GM21717 (cell line): ENCODE data around the gene FUT8.
"Not testable (repeated sequence)": the region's sequence is repeated elsewhere in the genome, so short reads cannot be mapped to it uniquely, and the experiment has no call there.

Source experiments
- ATAC-seq: cut with Tn5 transposase; IDR thresholded peaks from one replicate; pipeline ENCODE4 v1.9.1; 2021; ENCODE audit warnings: mild to moderate bottlenecking, moderate library complexity; ENCODE audit not compliant: unreplicated experiment

FUT8 gene

DNA sequence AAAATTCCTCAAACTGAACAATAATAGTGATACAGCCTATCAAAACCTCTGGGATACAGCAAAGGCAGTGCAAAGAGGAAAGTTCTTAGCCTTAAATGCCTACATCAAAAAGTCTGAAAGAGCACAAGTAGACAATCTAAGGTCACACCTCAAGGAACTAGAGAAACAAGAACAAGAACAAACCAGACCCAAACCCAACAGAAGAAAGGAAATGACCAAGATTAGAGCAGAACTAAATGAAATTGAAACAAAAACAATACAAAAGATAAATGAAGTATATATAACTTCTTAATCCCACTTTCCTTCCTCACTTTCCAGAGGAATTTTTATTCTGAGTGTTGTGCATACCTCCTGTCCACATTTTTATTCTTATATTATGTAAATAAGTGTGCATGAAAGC, 192.0 kb downstream of the FUT8 start:
- ATAC-seq, result no peak

DNA sequence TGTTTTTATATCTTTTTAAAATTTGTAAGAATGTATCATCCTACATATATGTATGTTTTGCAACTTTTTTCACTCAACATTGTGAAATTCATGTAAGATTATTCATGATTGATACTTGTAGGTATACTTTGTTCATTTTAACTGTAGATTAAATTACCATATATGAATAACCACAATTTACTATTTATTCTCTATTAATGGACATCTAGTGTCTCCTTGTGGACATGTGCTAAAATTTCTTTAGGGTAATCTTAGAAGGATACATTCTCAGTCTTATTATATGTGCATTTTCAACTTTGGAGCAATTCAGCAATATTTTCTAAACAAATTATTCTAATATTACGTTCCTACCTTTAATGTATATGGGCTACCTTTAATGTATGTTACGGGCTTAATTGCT, 192.4 kb downstream of the FUT8 start:
- no peak for ATAC-seq

DNA sequence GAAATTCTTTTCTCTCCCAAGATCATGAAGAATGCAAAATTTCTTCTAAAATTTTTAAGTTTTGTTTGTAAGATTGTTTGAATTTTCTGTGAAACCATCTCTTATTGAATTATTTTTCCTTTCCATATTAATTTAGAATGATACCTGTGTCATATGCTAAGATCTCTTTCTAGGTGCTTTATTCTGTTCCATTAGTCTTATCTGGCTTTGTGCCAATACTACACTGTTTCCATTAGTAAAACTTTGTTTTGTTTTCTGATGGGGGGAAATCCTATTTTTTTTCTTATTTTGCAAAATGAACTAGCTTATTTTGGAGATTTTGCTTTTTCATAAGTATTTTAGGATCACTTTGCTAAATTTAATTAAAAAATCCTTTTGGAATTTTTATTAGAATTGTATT, 193.9 kb downstream of the FUT8 start:
- ATAC-seq, result no peak

DNA sequence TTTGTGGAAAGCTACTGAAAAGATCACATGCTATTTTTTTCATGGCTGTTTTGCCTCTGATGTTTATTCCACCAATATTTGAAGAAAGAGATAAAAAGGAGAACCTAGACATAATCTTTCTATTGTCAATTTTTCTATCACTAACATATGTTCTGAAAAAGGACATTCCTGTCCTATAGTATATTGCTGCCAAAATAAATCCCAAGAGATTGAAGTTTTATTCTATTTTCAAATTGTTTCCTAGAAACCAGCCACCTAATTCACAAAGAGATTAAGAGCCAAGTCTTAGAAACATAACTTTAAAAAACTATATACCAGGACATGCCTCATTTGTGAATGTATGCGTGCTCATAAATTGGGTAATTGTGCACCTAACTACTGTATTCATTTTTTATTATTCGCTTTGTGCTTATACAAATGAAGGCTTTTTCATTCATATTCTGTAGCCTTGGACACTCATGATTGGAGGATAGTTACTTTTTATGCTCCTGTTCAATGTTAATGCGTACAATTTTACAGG, 200.7 kb downstream of the FUT8 start:
- ATAC-seq, result no peak

DNA sequence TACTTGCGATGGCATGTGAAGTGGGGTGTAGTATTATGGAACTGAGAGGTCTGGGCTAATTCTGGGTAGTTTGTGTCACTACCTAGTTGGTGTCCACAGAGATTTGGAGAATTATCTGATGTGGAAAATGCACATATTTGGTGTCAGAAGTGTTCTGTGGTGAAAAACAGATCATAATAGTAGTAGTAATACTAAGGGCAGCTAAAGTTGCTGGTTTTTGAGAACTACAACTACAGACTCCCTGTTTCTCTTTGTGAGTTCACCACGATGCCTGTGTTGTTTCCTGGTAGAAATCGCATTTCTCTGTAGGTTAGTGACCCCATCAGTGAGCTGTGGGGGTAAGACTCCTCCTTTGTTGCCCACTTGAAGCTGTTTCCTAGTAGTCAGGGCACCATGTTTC, 206.5 kb downstream of the FUT8 start:
- no peak for ATAC-seq

DNA sequence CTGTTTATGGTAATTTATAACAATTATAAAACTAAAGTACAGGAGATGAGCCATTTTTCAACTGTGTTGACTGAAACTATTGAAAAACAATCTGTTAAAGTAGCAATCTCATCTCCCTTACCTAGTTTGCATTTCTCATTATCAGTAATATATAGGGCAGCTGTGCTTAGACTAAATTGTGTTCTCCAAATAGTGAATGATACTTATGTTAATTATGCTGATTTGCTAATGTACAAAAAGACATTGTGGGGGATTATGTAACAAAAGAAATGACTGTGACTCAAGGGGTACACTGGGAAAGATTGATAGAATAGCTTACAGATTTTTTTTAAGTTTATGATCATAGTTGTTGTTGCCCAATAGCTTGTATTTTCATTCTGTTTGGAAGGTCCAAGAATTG, 207.7 kb downstream of the FUT8 start:
- no peak for ATAC-seq

DNA sequence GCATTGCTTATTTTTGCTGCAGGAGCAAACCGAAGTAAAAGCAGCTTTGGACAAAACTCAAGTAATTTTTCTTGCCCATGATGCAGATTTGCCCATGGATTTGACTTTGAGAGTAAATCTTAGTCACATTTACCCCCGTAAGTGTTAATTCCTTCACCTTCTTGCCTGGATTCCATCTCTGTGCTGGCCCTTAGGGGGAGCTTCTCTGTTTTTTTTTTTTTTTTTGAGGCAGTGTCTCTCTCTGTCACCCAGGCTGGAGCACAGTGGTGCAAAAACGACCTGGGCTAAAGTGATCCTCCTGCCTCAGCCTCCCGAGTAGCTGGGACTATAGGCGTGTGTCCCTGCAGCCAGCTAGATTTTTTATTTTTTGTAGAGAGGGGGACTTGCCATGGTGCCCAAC, 210.2 kb downstream of the FUT8 start:
- ATAC-seq, result no peak

DNA sequence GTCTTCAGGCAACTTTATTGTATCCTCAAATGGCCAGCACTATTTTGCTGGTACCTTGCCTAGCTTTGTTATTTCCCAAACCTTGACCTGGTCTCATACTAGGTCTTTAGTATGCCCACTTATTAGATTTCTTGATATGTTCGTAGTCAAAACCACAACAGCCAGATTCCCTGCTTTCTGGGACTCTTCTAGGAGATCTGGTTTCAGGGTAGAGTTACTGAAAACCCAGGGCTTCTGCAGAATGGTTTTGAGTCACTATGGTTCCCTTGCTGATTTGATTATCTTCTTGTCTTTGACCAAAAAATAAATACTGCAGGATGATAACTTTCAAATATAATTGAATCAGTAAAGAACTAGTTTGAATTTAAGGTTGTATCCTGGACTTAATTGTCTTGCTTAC, 211.2 kb downstream of the FUT8 start:
- ATAC-seq, result no peak

DNA sequence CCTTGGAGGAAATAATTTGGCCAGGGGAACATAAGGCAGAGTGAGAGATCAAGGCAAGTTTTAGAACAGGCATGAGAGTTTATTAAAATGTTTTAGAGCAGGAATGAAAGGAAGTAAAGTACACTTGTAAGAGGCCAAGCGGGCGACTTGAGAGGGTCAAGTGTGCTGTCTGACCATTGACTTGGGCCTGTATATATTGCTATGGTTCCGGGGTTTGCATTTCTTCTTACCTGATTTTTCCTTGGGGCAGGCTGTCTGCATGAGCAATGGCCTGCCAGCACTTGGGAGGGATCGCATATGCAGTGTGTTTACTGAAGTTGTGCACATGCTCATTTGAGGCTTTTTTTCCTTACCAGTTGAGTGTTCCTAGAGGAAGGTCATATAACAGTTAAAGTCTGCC, 214.8 kb downstream of the FUT8 start:
- no peak for ATAC-seq

DNA sequence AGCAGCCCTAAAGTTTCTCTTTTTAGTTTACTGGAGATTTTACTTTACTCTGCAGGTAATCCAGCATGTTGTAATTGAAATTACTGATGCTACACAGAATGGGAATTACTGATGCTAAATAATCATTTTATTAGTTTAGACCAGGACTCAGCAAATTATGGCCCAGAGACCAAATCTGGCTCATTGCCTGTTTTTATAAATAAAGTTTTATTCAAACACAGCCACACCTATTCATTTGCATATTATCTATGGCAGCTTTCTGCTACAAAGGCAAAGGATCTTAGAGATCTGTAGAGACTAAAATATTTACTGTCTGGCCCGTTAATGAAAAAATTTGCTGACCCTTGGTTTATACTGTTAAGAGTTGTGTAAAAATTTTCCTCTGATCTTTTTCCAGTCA, 216.1 kb downstream of the FUT8 start:
- no peak for ATAC-seq

DNA sequence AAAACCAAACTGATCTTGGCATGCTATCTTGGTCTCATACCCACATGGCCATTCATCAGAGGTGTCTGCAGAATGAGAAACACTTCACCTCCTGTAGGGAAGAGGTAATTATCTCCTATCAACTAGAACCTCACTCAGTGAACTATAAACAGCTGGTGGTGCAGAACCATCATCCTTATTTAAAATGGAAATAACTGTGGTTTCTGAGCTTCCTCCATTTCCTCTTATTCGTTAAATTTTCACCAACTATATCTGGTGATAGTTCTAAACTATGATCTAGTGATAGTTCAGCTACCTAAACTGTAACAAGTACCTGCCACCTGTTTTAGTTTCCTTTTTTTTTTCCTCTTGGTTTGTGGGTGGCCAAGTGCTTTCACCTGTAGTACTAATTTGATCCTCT, 218.5 kb downstream of the FUT8 start:
- no peak for ATAC-seq

DNA sequence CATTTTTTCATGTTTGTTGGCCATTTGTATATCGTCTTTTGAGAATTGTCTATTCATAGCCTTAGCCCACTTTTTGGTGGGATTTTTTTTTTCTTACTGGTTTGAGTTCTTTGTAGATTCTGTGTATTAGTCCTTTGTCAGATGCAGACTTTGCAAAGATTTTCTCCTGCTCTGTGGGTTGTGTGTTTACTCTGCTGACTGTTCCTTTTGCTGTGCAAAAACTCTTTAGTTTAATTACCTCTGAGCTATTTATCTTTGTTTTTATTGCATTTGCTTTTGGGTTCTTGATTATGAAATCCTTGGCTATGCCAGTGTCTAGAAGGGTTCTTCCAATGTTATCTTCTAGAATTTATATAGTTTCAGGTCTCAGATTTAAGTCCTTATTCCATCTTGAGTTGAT, 220.0 kb downstream of the FUT8 start:
- ATAC-seq, result no peak

DNA sequence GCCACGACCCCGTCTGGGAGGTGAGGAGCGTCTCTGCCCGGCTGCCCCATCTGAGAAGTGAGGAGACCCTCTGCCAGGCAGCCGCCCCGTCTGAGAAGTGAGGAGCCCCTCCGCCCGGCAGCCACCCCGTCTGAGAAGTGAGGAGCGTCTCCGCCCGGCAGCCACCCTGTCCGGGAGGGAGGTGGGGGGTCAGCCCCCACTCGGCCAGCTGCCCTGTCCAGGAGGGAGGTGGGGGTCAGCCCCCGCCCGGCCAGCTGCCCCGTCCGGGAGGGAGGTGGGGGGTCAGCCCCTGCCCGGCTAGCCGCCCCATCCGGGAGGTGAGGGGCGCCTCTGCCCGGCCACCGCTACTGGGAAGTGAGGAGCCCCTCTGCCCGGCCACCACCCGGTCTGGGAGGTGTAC, 221.1 kb downstream of the FUT8 start:
- not testable (repeated sequence) for ATAC-seq

DNA sequence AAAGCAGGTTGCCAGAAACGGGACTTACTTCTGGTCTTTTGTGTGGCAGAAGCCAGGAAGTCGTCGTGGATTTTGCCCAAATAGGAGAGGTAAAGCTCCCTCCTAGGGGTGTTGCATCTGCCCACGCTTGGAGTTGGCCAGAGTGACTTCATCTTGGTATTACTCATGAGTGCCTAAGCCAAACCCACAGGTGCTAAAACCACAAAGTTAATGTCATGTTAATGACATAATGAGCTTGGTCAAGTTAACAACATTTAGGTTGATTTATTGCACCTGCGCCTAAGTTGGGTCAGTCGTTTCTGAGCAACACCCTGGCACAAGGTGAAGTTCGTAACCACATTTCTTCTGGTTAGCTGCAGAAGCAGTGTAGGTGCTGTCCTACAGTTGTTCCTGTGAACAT, 225.2 kb downstream of the FUT8 start:
- ATAC-seq, result peak; percentile 80

DNA sequence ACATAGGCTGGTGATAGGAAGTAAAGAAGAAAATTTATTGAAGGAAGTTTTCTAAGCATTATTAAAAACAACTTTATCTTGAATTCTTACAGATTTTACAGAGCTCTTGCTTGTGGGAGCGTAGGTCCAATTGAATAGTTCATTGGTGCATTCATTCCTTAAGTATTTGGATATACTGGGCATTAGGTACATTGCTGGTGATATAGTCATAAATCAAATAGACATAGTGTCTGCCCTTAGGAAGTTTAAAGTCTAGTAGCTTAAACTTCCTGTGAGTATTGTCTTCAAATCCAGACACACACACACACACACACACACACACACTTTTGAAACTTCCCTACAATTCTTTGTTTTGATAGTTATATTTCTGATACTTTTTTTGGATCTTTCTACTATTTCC, 226.7 kb downstream of the FUT8 start:
- ATAC-seq, result no peak

DNA sequence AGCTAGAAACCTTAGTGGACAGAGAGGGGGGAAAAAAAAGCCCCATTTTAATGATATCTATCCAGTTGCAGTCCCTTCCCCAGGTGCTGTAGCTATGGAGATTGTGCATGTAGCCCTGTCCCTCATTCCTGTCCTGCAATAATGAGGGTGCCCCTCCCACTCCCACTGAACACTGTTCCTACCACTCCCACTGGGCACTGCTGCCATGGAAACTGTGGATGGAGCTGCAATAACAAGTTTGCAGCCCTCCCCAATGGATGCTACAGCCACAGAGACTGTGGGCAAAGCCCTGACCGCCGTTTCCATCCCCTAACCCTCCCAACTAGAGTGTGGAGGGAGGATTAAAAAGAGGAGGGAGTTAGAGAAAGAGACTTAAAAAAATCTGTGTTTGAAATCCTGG, 238.3 kb downstream of the FUT8 start:
- ATAC-seq, result no peak

DNA sequence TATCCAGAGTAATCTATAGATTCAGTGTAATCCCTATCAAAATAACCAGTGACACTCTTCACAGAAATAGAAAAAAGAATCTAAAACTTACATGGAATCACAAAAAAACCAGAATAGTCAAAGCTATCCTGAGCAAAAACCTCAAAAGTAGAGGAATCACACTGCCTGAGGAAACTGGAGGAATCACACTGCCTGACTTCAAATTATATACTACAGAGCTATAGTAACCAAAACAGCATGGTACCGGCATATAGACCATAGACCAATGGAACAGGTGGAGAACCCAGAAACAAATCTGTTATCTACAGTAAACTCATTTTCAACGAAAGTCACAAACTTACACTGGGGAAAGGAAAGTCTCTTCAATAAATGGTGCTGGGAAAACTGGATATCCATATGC, 244.0 kb downstream of the FUT8 start:
- no peak for ATAC-seq

DNA sequence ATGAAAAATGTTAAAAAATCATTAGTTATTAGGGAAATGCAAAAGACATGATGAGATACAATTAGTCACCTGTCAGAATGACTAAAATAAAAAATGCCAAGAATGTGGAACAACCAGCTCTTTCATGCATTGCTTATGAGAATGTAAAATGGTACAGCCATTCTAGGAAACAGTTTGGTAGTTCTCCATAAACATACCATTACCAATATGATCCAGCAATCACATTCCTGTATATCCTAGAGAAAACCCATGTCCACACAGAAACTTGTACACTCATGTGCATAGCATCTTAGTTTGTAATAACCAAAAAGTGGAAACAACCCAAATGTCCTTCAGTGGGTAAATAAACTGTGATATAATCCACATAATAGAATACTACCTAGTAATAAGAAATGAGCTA, 245.7 kb downstream of the FUT8 start:
- ATAC-seq, result no peak

DNA sequence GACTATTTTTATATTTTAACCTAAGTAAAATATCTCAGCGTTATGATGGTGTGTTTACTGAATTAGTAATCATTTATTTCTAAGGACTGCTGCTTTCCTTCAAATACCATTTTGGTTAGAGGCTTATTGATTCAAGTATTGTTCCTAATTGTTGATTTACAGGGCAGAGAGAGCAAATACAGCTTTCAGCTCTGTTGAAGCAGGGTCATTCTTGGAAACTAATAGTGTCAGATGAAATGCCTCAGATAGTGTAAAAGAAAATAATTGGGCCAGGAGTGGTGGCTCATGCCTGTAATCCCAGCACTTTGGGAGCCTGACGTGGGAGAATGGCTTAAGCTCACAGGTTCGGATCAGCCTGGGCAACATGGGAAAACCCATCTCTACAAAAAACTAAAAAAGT, 249.3 kb downstream of the FUT8 start:
- ATAC-seq, result no peak

DNA sequence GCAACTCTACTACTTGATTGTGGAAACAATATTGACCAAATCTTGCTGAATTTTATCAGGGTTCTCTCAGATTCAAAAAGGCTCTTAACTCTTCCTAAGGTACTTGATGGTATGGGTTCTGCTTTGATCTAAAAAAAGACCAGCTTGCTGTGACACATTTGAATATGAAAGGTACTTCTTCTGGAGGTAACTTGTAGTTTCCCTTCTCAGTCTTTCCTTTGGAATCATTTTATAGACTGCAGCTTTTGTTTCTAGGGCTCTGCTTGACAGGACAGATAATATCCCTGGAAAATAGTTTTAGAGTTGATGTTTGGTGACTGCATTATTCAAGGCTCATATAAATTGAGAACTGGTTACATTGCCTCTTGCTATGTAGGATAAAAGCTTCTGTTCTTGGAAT, 251.9 kb downstream of the FUT8 start:
- no peak for ATAC-seq

DNA sequence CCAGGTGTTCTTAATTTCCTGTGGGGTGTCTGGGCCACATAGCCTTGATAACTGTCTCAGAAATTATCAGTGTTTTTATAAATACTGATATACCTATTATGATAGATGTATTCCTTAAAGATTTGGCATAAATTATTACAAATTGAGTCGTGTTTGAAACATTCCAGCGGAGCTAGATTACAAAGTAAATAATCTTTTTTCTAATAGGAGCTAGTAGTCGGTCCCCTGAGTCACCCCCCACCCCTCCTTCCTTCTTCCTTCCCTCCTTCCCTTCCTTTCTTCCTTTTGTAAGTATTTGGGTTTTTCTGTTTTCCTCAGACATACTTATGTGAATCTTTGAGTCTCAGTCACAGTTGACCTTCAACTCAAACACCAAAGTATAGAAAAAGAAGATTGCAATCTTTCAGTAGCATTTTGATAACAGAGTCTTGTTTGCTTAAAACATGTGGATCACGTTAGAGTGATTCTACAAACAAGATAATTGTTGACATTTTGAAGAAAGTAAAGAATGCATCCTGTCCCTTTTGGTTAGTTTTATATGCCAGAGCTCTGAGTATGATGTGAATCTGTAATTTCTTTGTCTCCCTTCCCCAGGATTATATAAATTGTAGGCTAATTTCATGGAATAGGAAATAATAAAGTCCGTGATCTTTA, 264.0 kb downstream of the FUT8 start:
- no peak for ATAC-seq

DNA sequence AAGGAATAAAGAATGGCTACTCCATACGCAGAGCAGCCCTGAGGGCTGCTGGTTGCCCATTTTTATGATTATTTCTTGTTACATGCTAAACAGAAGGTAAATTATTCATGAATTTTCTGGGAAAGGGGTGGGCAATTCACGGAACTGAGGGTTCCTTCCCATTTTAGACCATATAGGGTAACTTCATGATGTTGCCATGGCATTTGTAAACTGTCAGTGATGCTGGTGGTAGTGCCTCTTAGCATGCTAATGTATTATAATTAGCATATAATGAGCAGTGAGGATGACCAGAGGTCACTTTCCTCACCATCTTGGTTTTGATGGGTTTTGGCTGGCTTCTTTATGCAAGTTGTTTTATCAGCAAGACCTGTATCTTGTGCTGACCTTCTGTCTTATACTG, 273.0 kb downstream of the FUT8 start:
- no peak for ATAC-seq

DNA sequence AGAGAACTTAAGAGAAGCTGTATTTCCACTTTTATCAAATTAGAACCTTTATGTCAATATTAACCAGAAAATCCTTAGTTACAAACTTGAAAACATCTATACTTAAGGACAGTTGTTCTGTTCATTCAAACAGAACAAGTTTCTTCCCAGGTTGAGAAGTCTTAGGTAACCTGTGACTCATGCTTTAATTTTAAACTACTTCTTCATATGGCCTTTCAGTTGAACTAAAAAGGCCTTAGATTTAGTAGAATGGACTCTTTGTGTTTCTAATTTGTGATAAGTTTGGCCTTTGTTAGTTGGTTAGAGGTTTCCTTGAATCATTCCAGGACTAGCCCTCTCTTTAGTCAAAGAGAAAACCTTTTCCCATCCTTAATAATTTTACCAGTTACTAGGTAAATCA, 274.2 kb downstream of the FUT8 start:
- ATAC-seq, result no peak
